Spleen (tissue), 13 donors: ENCODE measurements around the gene MRO. TPM values are rescaled to one million over a fixed set of nuclear protein-coding genes. Genes with fewer than 3 reads are reported as not detected.

Experiments
- DNase-seq: peaks from one replicate; pipeline ENCODE4 v3.0.0-alpha.2; 2020
- H3K27ac ChIP-seq, 8 donors: fragments of 200-600 bp; sonication (generic) in 7 of 8; 1 replicate in 4 of 8; 2 replicates in 4 of 8; pipeline versions ENCODE4 v1.5.0 to v1.8.0; 2016 to 2021; ENCODE audit warnings: inconsistent platforms in 4 of 8, mild to moderate bottlenecking in 4 of 8, moderate library complexity in 1 of 8
- H3K27me3 ChIP-seq, 7 donors: fragments of 200-600 bp; sonication (generic) in 6 of 7; replicated peaks in 1 of 7; 1 replicate in 4 of 7; 2 replicates in 3 of 7; pipeline versions ENCODE4 v1.5.0 to v1.8.0; 2016 to 2021; ENCODE audit warnings: inconsistent platforms in 3 of 7, mild to moderate bottlenecking in 1 of 7
- H3K36me3 ChIP-seq, 6 donors: fragments of 200-600 bp; sonication (generic) in 5 of 6; 1 replicate in 4 of 6; 2 replicates in 2 of 6; pipeline versions ENCODE4 v1.5.0 to v1.8.0; 2016 to 2021; ENCODE audit warnings: inconsistent platforms in 2 of 6
- H3K4me1 ChIP-seq, 6 donors: fragments of 200-600 bp; sonication (generic) in 5 of 6; 1 replicate in 3 of 6; 2 replicates in 3 of 6; pipeline versions ENCODE4 v1.5.0 to v1.8.0; 2016 to 2021; ENCODE audit warnings: inconsistent platforms in 3 of 6
- H3K4me3 ChIP-seq, 8 donors: fragments of 200-600 bp; sonication (generic) in 7 of 8; 1 replicate in 4 of 8; 2 replicates in 4 of 8; pipeline versions ENCODE4 v1.5.0 to v1.8.0; 2016 to 2021; ENCODE audit warnings: inconsistent platforms in 4 of 8, mild to moderate bottlenecking in 4 of 8, moderate library complexity in 2 of 8
- H3K9me3 ChIP-seq, 8 donors: fragments of 200-600 bp; sonication (generic) in 7 of 8; 1 replicate in 4 of 8; 2 replicates in 4 of 8; pipeline versions ENCODE4 v1.5.0 to v1.8.0; 2016 to 2021; ENCODE audit warnings: inconsistent platforms in 4 of 8
- CTCF ChIP-seq, 11 experiments: fragments of 200-600 bp in 7 of 11; fragments of 450-650 bp in 4 of 11; sonication (generic) in 4 of 11; IDR thresholded peaks in 8 of 11; conservative IDR thresholded peaks in 3 of 11; 1 replicate in 7 of 11; 2 replicates in 4 of 11; pipeline versions ENCODE4 v1.4.0 to v1.8.0; 2016 to 2021; ENCODE audit warnings: antibody characterized with exemption in 11 of 11, inconsistent platforms in 4 of 11, mild to moderate bottlenecking in 1 of 11
- POLR2A ChIP-seq, 3 donors: fragments of 450-650 bp; IDR thresholded peaks; one replicate each; pipeline ENCODE4 v1.5.1; 2017; ENCODE audit warnings: antibody characterized with exemption in 3 of 3, mild to moderate bottlenecking in 1 of 3
- POLR2AphosphoS5 ChIP-seq, 3 donors: sonication (generic); formaldehyde crosslinking; IDR thresholded peaks; one replicate each; pipeline ENCODE4 v1.5.1; 2017; ENCODE audit warnings: antibody characterized with exemption in 3 of 3
- WGBS, 5 donors: extraction: QIAGEN DNeasy Blood & Tissue Kit in 3 of 5; methylation state at CpG; one replicate each; pipeline versions ENCODE4 v1.1.5 to v1.1.7; 2013 to 2018; 5-methylcytosine and 5-hydroxymethylcytosine counted together
- intact Hi-C: fragments of 100-400 bp; cut with DNase I; formaldehyde crosslinking; loops from one replicate; pipeline ENCODE4 v1.15.0; 2023; ENCODE audit warnings: low total_unique reads
- long read RNA-seq, 2 donors: transcript quantifications; one replicate each; lab custom pipeline, GENCODE V29; 2026
- polyA plus RNA-seq, 3 donors: library from polyadenylated mRNA; stranded (reverse); fragments of 200-250 nt; gene quantifications; one replicate each; pipeline ENCODE4 v1.2.1, GENCODE V29; 2013
- total RNA-seq, 7 donors: library from RNA; depleted of rRNA in 3 of 7; stranded (reverse); fragments of >200 nt in 3 of 7; fragmentation: NEBNext Ultra II Directional in 4 of 7; extraction: Animal tissue kit (Norgen Biotek cat#: 25700) in 4 of 7; gene quantifications; one replicate each; pipeline versions ENCODE4 v1.1.0 to v1.2.1, GENCODE V29; 2016 to 2021
- donor health status: healthy with polysubstance abuse.
- donor health status: DM: no; HTN: no; CAD: no; lungs with moderate emphysema.
- donor health status: DM: no; HTN: no; CAD: no.
- donor health status: Bipolar disorder and iron deficiency.
- donor health status: healthy.
- donor health status: DM: no; HTN: no; CAD: no.
- donor health status: DM: yes; HTN: yes; CAD: no.

The MRO gene
- total RNA-seq = 1 to 10 TPM; 2.7 to 8.1 (median 5.4) TPM
- 1 to 10 TPM in 1 of 3 donors, under 1 TPM in 2; 0.48 to 1.5 (median 0.65) TPM for polyA plus RNA-seq
- long read RNA-seq, donor 1 = 0 reads
- long read RNA-seq, donor 2 = 0 reads

GRCh38 chr18:50819728-50820378, at the start of gene MRO:
MRO (minus strand) TSS chr18:50820016; CDS start chr18:50809400, 10,616 bp downstream.
- H3K36me3 ChIP-seq = no peaks in the 10 kb centered on the region
- TF ChIP-seq POLR2AphosphoS5 (IDR thresholded peaks at IDR 0.05) (peak; percentile 83 to 89 (median 84)), CTCF (IDR thresholded peaks at IDR 0.05 in 8 of 11, conservative IDR thresholded peaks at IDR 0.05 in 3 of 11) (peak; percentile 75 to 97 (median 94)), POLR2A (IDR thresholded peaks at IDR 0.05) (peak in 1 of 3 donors; percentile 40)
- H3K4me1 ChIP-seq = peaks cover 20 to 71% (median 31%) of the 10 kb centered on the region in 6 donors
- 1 to 2% (median 2%) methylated on average over 24 of the region's 24 CpGs for WGBS, 5 donors
- H3K27ac ChIP-seq = peak within 1 kb of the TSS in 7 of 8 donors; percentile 63 to 81 (median 74)
- H3K4me3 ChIP-seq = peak within 1 kb of the TSS; percentile 1 to 59 (median 22)
- intact Hi-C loops = loop anchor here (5.0 kb wide), 1 partner anchor 232 kb away; no protein-coding TSS in a partner anchor
- H3K9me3 ChIP-seq = no peaks in the 10 kb centered on the region
- H3K27me3 ChIP-seq = peaks cover 0 to 9% (median 0%) of the 10 kb centered on the region in 7 donors
- peak; percentile 96 for DNase-seq

GRCh38 chr18:50869150-50869549, 49.3 kb upstream of the MRO start:
- intact Hi-C loops = no loop called here
- H3K4me1 ChIP-seq = peaks cover 0 to 11% (median 0%) of the 10 kb centered on the region in 6 donors
- H3K27ac ChIP-seq = no peak overlapping the region
- 74 to 92% (median 84%) methylated on average over 4 of the region's 4 CpGs for WGBS, 5 donors
- no peak for DNase-seq
- no peaks in the 10 kb centered on the region for H3K9me3 ChIP-seq
- TF ChIP-seq POLR2A (IDR thresholded peaks at IDR 0.05) (no peak), POLR2AphosphoS5 (IDR thresholded peaks at IDR 0.05) (no peak)
- H3K36me3 ChIP-seq = no peaks in the 10 kb centered on the region
- H3K27me3 ChIP-seq = no peaks in the 10 kb centered on the region
- H3K4me3 ChIP-seq = no peak overlapping the region

GRCh38 chr18:50866765-50867164, 46.9 kb upstream of the MRO start:
- no peak for DNase-seq
- no peak overlapping the region for H3K27ac ChIP-seq
- H3K36me3 ChIP-seq = no peaks in the 10 kb centered on the region

GRCh38 chr18:50863840-50864375, 44.1 kb upstream of the MRO start:
- TF ChIP-seq POLR2AphosphoS5 (IDR thresholded peaks at IDR 0.05) (no peak), CTCF (IDR thresholded peaks at IDR 0.05 in 8 of 11, conservative IDR thresholded peaks at IDR 0.05 in 3 of 11) (no peak), POLR2A (IDR thresholded peaks at IDR 0.05) (no peak)
- intact Hi-C loops = no loop called here
- peaks cover 0 to 39% (median 12%) of the 10 kb centered on the region in 6 donors for H3K4me1 ChIP-seq
- no peak for DNase-seq
- 55 to 68% (median 61%) methylated on average over 4 of the region's 4 CpGs for WGBS, 5 donors
- H3K4me3 ChIP-seq = no peak overlapping the region
- H3K9me3 ChIP-seq = no peaks in the 10 kb centered on the region
- no peak overlapping the region for H3K27ac ChIP-seq
- H3K36me3 ChIP-seq = no peaks in the 10 kb centered on the region
- H3K27me3 ChIP-seq = no peaks in the 10 kb centered on the region

More at GRCh38 chr18:50866765-50867164, 46.9 kb upstream of the MRO start:
- intact Hi-C loops = no loop called here
- peaks cover 0 to 32% (median 10%) of the 10 kb centered on the region in 6 donors for H3K4me1 ChIP-seq
- no peak overlapping the region for H3K4me3 ChIP-seq
- no peaks in the 10 kb centered on the region for H3K27me3 ChIP-seq
- no peaks in the 10 kb centered on the region for H3K9me3 ChIP-seq
- TF ChIP-seq POLR2A (IDR thresholded peaks at IDR 0.05) = no peak
- peak in 4 of 11 experiments; percentile 25 to 36 (median 36) for TF ChIP-seq CTCF (IDR thresholded peaks at IDR 0.05 in 8 of 11, conservative IDR thresholded peaks at IDR 0.05 in 3 of 11)
